ENCODE measurements around the gene EXOC3L4. TPM values are rescaled to one million over a fixed set of nuclear protein-coding genes. Genes with fewer than 3 reads are reported as not detected.

EXOC3L4 gene
- total RNA-seq, 4 donors from 2014 or later = 0.63 to 2.1 (median 1.3) TPM

DNA sequence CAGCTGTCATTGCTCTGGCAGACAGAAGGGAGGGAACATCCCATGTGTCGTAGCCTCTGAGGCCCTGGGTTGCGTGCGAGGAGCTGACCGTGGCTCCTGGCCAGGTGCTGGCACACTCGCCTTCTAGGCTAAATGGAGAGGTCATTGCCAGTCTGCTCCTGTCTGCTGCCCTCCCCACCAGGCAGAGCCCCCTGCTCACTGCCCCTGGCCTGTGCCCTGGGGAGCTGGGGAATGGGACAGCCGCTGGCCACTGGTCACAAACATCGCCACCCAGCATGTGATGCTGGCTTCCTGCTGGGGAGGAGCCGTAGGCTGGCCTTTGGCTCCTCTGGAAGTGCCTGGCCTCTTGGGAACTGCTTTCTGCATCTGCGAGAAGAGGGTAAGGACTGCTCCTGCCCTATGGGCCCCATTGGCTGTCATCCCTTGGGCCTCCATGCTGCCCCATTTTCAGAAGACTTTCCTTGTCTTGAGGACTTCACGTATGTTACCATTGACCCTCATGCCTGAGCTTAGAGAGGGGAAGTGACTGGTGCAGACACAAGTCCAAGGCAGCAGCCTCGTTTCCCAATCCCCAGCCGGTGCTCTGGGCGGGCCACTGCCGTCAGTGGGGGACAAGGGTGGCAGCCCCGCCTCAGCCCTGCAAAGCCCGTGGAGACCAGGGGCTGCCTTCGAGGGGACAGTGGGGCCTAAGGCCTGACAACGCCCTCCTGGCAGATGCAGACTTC lies 26.8 kb downstream of the EXOC3L4 start:
- H3K36me3 ChIP-seq = no peaks in the 10 kb centered on the region
- H3K4me1 ChIP-seq = peaks cover 6 to 82% (median 50%) of the 10 kb centered on the region in 4 donors
- peaks cover 0 to 3% of the 10 kb centered on the region in 2 donors for H3K27me3 ChIP-seq
- peak; percentile 49 to 55 for DNase-seq (ENCODE audit: low spot score in 2 of 2)
- H3K4me3 ChIP-seq = peak overlapping the region in 2 of 4 donors; percentile 12 to 74
- TF ChIP-seq, protein P1, sequence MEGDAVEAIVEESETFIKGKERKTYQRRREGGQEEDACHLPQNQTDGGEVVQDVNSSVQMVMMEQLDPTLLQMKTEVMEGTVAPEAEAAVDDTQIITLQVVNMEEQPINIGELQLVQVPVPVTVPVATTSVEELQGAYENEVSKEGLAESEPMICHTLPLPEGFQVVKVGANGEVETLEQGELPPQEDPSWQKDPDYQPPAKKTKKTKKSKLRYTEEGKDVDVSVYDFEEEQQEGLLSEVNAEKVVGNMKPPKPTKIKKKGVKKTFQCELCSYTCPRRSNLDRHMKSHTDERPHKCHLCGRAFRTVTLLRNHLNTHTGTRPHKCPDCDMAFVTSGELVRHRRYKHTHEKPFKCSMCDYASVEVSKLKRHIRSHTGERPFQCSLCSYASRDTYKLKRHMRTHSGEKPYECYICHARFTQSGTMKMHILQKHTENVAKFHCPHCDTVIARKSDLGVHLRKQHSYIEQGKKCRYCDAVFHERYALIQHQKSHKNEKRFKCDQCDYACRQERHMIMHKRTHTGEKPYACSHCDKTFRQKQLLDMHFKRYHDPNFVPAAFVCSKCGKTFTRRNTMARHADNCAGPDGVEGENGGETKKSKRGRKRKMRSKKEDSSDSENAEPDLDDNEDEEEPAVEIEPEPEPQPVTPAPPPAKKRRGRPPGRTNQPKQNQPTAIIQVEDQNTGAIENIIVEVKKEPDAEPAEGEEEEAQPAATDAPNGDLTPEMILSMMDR (IDR thresholded peaks at IDR 0.05) = no peak
- TF ChIP-seq POLR2A (IDR thresholded peaks at IDR 0.05) = no peak
- TF ChIP-seq EP300 (IDR thresholded peaks at IDR 0.05) = no peak
- peak overlapping the region; percentile 61 to 91 (median 85) for H3K27ac ChIP-seq
- 36 to 42% methylated on average over 14 to 18 of the region's 18 CpGs for WGBS, 2 donors
- H3K9me3 ChIP-seq = no peaks in the 10 kb centered on the region

DNA sequence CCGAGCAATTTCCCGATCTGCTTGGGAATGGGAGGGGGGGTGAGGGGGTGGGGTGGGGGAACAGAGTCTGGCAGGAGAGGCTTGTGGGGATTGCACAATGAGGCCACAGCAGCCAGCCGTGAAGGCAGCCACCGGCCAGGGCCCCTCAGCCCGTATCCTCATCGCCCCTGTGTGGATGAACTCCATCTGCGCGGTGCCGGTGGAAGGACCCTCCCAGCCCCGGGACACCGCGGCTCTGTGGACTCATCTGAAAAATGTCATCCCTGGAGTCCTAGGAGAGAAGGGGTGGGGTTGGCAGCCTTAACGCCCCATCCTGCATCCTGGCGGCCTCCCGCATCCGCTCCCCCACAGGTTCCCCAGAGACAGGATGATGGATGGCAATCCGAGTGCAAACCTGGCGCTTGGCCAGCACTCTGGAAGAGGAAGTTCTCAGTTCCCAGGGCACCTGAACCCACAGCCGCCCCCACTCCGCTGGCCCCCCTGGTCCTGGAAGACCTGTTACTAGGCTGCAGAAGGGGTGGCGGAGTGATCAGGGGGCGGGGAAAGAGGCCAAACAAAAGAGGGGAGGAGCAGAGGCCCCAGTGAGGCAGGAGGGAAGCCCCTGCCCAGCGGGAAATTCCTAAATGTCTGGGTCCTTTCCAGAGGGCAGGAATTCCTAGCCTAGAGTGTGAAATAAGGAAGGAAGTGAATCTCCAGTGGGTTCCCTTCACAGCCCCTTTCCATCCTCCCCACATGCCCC lies 27.5 kb downstream of the EXOC3L4 start:
- H3K27ac ChIP-seq = peak overlapping the region; percentile 61 to 91 (median 85)
- H3K4me1 ChIP-seq = peaks cover 6 to 87% (median 55%) of the 10 kb centered on the region in 4 donors
- no peaks in the 10 kb centered on the region for H3K36me3 ChIP-seq
- peak; percentile 81 to 87 for DNase-seq (ENCODE audit: low spot score in 2 of 2)
- H3K4me3 ChIP-seq = peak overlapping the region; percentile 6 to 74 (median 26)
- H3K9me3 ChIP-seq = no peaks in the 10 kb centered on the region
- peak in 1 of 2 donors; percentile 50 for TF ChIP-seq EP300 (IDR thresholded peaks at IDR 0.05)
- TF ChIP-seq POLR2A (IDR thresholded peaks at IDR 0.05) = no peak
- 7 to 9% methylated on average over 19 to 22 of the region's 23 CpGs for WGBS, 2 donors
- peaks cover 0 to 6% of the 10 kb centered on the region in 2 donors for H3K27me3 ChIP-seq

DNA sequence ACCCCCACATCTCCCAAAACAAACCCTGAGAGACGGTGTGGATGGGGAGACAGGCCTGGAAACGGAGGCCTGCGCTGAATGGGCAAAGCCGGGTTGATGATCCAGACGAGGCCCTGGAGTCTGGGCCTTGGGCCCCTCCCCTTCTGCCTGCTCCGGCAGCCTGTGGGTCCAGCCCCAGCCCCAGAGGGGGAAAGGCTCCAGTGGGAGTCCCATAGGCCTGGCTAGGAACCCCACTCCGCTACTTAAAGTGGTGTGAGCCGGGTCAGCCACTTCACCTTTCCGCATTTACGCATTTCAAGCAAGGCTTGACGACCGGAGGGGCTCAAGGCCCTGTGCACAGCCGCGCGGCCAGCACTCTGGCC lies 28.0 kb downstream of the EXOC3L4 start:
- no peak for DNase-seq (ENCODE audit: low spot score in 2 of 2)
- peaks cover 6 to 90% (median 56%) of the 10 kb centered on the region in 4 donors for H3K4me1 ChIP-seq
- TF ChIP-seq POLR2A (IDR thresholded peaks at IDR 0.05) = no peak
- peaks cover 0 to 6% of the 10 kb centered on the region in 2 donors for H3K27me3 ChIP-seq
- H3K4me3 ChIP-seq = peak overlapping the region; percentile 17 to 74 (median 44)
- H3K9me3 ChIP-seq = no peaks in the 10 kb centered on the region
- peak overlapping the region; percentile 61 to 91 (median 85) for H3K27ac ChIP-seq
- H3K36me3 ChIP-seq = no peaks in the 10 kb centered on the region
- 16 to 28% methylated on average over 12 to 15 of the region's 15 CpGs for WGBS, 2 donors

DNA sequence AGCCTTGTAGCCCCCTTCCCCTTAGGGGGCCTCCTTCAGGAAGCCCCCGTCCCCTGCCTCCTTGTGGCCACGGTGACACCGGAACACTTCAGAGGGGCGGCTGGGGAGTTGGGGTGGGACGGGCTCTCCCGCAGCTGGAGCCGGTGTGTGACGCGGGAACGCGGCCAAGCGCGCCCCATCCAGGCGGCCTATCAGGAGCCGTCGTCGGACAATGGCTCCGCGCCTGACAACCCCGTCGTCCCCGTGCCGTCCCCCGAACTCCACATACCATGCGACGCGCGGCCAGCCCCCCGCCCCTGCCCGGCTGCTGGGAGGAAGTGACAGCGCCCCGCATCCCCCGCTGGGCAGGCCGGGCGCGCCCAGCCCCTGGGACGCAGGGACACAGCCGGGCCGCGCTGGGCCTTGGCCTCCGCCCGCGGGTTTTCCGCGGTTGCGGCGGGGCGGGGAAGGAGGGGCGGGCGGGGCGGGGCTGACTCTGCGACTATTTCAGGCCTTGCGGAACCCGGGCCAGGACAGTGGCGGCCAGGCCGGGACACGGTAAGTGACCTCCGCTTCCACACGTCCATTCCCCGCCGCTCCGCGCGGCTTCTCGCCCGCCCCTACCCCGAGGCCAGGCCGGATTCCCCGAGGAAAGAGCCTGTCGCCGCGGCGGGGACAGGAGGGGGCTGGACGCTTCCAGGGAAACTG lies 28.6 kb downstream of the EXOC3L4 start, which contains the start of gene TNFAIP2:
TSS of gene TNFAIP2 (plus strand) at position 515 of the 687 bp plus-strand sequence. CDS start 2,997 bp downstream, outside the sequence.
- H3K9me3 ChIP-seq = no peaks in the 10 kb centered on the region
- TF ChIP-seq POLR2A (IDR thresholded peaks at IDR 0.05) (peak in 1 of 2 donors; percentile 61), EP300 (IDR thresholded peaks at IDR 0.05) (peak in 1 of 2 donors; percentile 53)
- TF ChIP-seq, protein P1 (IDR thresholded peaks at IDR 0.05) = no peak
- H3K4me1 ChIP-seq = peaks cover 6 to 91% (median 56%) of the 10 kb centered on the region in 4 donors
- H3K27me3 ChIP-seq = peaks cover 0 to 11% of the 10 kb centered on the region in 2 donors
- DNase-seq (ENCODE audit: low spot score in 2 of 2) = peak in 1 of 2 donors; percentile 44
- WGBS, 2 donors = 0 to 2% methylated on average over 7 to 37 of the region's 74 CpGs
- no peaks in the 10 kb centered on the region for H3K36me3 ChIP-seq
- H3K4me3 ChIP-seq = peak within 1 kb of the TSS; percentile 39 to 74 (median 48)
- H3K27ac ChIP-seq = peak within 1 kb of the TSS; percentile 61 to 91 (median 85)

- Histone ChIP-seq H3K9me3 (no peaks in the 10 kb centered on the region), H3K4me1 (peaks cover 6 to 91% (median 51%) of the 10 kb centered on the region in 4 donors), H3K4me3 (peak overlapping the region; percentile 39 to 74 (median 48)), H3K27me3 (peaks cover 0 to 13% of the 10 kb centered on the region in 2 donors), H3K36me3 (no peaks in the 10 kb centered on the region), H3K27ac (peak overlapping the region; percentile 61 to 91 (median 85))
- no peak for TF ChIP-seq EP300 (IDR thresholded peaks at IDR 0.05)
- TF ChIP-seq, protein P1 (IDR thresholded peaks at IDR 0.05) = peak; percentile 4 to 61 (median 38)
- no peak for TF ChIP-seq POLR2A (IDR thresholded peaks at IDR 0.05)
- peak; percentile 54 to 62 for DNase-seq (ENCODE audit: low spot score in 2 of 2)
- 23 to 32% methylated on average over 36 to 38 of the region's 48 CpGs for WGBS, 2 donors
These were observed 29.3 kb downstream of the EXOC3L4 start for GRCh38 chr14:103123634-103124500.
